Bronchus fibroblast of lung (primary cell): ENCODE results near the gene CLDN4. TPM values are rescaled to one million over a fixed set of nuclear protein-coding genes. Genes with fewer than 3 reads are reported as not detected.

Experiments used
- total RNA-seq: library from RNA; depleted of rRNA; stranded (reverse); fragments of >200 nt; gene quantifications from 2 replicates; pipeline ENCODE4 v1.2.3, GENCODE V29; 2015

The CLDN4 gene
- total RNA-seq: 1.2 and 1.7 TPM in 2 replicates

GRCh38 chr7:73830681-73831583, at the start of gene CLDN4:
CLDN4 (plus strand) TSS chr7:73830996; CDS start chr7:73831202, 206 bp downstream.

GRCh38 chr7:73842067-73842976, 11.5 kb downstream of the CLDN4 start, which contains the start of gene METTL27:
METTL27 (minus strand) TSS chr7:73842516; CDS start chr7:73842140, 376 bp downstream.

GRCh38 chr7:73860859-73861258, 30.1 kb downstream of the CLDN4 start, which contains the start of gene TMEM270:
TMEM270 (plus strand) TSS chr7:73861159; CDS start chr7:73861195, 36 bp downstream.

Other genes with a start within 250 kb of the CLDN4 start
- gene MLXIPL, start 206.5 kb upstream of the CLDN4 start, total RNA-seq: 0.67 and 2.4 TPM in 2 replicates
- gene VPS37D, start 163.2 kb upstream of the CLDN4 start, total RNA-seq: 0.89 and 1.8 TPM in 2 replicates
- 5.2 and 6.2 TPM in 2 replicates for gene DNAJC30, start 147.5 kb upstream of the CLDN4 start, total RNA-seq
- 74.3 and 79.7 TPM in 2 replicates for gene BUD23, start 147.4 kb upstream of the CLDN4 start, total RNA-seq
- 3.0 and 4.3 TPM in 2 replicates for gene STX1A, start 111.3 kb upstream of the CLDN4 start, total RNA-seq
- 25.9 and 26.3 TPM in 2 replicates for gene ABHD11, start 92.2 kb upstream of the CLDN4 start, total RNA-seq
- gene CLDN3, start 60.7 kb upstream of the CLDN4 start, total RNA-seq: not detected in 2 replicates
- 1.5 and 2.9 TPM in 2 replicates for gene METTL27, start 11.5 kb downstream of the CLDN4 start, total RNA-seq
- not detected in 2 replicates for gene TMEM270, start 30.2 kb downstream of the CLDN4 start, total RNA-seq
- 0.59 and 4.2 TPM in 2 replicates for gene ELN, start 197.2 kb downstream of the CLDN4 start, total RNA-seq